ENCODE data around the gene PRSS36.
"Not testable (repeated sequence)": the region's sequence is repeated elsewhere in the genome, so short reads cannot be mapped to it uniquely, and the experiment has no call there.

The PRSS36 gene

GRCh38 chr16:31149894-31150890, at the start of gene PRSS36:
Gene PRSS36, minus strand, starts transcription at chr16:31150066. Its CDS starts 31 bp downstream, at chr16:31150035.
- FAIRE-seq (no peak), DNase-seq (ENCODE audit: insufficient read length, low spot score) (no peak)

- no peak for DNase-seq (ENCODE audit: insufficient read length, low spot score)
- FAIRE-seq: no peak
Observed at GRCh38 chr16:31199430-31200041, 49.7 kb upstream of the PRSS36 start.

- no peak for DNase-seq (ENCODE audit: insufficient read length, low spot score)
- FAIRE-seq: no peak
Observed at GRCh38 chr16:31198207-31198882, 48.5 kb upstream of the PRSS36 start.

- FAIRE-seq (no peak), DNase-seq (ENCODE audit: insufficient read length, low spot score) (no peak)
Observed at GRCh38 chr16:31196324-31197088, 46.6 kb upstream of the PRSS36 start.

GRCh38 chr16:31195861-31196260, 46.0 kb upstream of the PRSS36 start:
- FAIRE-seq; DNase-seq (ENCODE audit: insufficient read length, low spot score): not testable (repeated sequence)

- DNase-seq (ENCODE audit: insufficient read length, low spot score): no peak
- FAIRE-seq: no peak
Observed at GRCh38 chr16:31194898-31195297, 45.0 kb upstream of the PRSS36 start.

GRCh38 chr16:31193874-31194273, 44.0 kb upstream of the PRSS36 start:
- FAIRE-seq (no peak), DNase-seq (ENCODE audit: insufficient read length, low spot score) (no peak)

GRCh38 chr16:31192856-31193642, 43.2 kb upstream of the PRSS36 start:
- DNase-seq (ENCODE audit: insufficient read length, low spot score) (no peak), FAIRE-seq (no peak)

- DNase-seq (ENCODE audit: insufficient read length, low spot score): no peak
- no peak for FAIRE-seq
Observed at GRCh38 chr16:31191697-31192428, 42.0 kb upstream of the PRSS36 start.

- DNase-seq (ENCODE audit: insufficient read length, low spot score) (no peak), FAIRE-seq (no peak)
Observed at GRCh38 chr16:31190818-31191444, 41.1 kb upstream of the PRSS36 start.

GRCh38 chr16:31190061-31190460, 40.2 kb upstream of the PRSS36 start:
- DNase-seq (ENCODE audit: insufficient read length, low spot score) (no peak), FAIRE-seq (no peak)

GRCh38 chr16:31189412-31189778, 39.5 kb upstream of the PRSS36 start:
- no peak for FAIRE-seq
- no peak for DNase-seq (ENCODE audit: insufficient read length, low spot score)

- FAIRE-seq: no peak
Observed at GRCh38 chr16:31188450-31189411, 38.9 kb upstream of the PRSS36 start.

GRCh38 chr16:31187808-31188189, 37.9 kb upstream of the PRSS36 start:
- DNase-seq (ENCODE audit: insufficient read length, low spot score) (no peak), FAIRE-seq (no peak)

More at GRCh38 chr16:31188450-31189411, 38.9 kb upstream of the PRSS36 start:
- no peak for DNase-seq (ENCODE audit: insufficient read length, low spot score)

- no peak for FAIRE-seq
Observed at GRCh38 chr16:31186930-31187807, 37.3 kb upstream of the PRSS36 start.

GRCh38 chr16:31186176-31186575, 36.3 kb upstream of the PRSS36 start:
- no peak for DNase-seq (ENCODE audit: insufficient read length, low spot score)
- FAIRE-seq: no peak

More at GRCh38 chr16:31186930-31187807, 37.3 kb upstream of the PRSS36 start:
- no peak for DNase-seq (ENCODE audit: insufficient read length, low spot score)

Data from HTR-8/SVneo (cell line).